HG02852 (cell line): ENCODE results near the gene DIAPH1.
A peak's percentile ranks its signal among the peaks of the same experiment; 100 is the strongest.

Experiments used
- ATAC-seq: cut with Tn5 transposase; IDR thresholded peaks from one replicate; pipeline ENCODE4 v1.9.1; 2021; ENCODE audit warnings: mild to moderate bottlenecking, moderate library complexity; ENCODE audit not compliant: unreplicated experiment

Gene DIAPH1

GRCh38 chr5:141485321-141486055 is 133.3 kb downstream of the DIAPH1 start:
- no peak for ATAC-seq

DNA sequence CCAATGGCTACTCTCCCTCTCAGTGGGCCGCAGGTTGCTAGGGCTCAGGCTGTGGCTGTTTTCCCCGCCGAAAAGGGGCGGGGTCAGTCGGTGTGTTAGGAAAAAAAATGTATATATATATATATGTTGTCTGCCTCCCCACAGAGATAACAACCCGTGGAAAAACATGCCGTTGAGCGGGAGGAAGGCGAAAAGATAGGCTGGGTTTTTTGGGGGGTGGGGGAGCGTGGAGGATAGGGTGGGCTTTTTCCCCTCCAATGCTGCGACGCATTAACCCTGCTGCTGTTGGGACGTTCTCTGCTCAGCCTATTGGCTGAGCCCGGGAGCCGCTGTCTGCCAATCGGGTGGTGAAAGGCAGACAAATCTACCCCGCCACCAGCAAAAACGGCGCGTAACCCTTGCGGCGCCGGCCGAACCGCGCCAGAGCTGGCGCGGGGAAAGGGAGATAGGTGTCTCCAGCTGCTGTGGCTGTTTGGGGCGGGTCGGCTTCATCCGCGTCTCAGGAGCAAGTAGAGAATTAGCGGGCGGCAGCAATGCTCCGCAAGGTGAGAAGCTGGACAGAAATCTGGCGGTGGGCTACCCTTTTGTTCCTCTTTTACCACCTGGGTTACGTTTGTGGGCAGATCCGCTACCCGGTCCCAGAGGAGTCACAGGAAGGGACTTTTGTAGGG is 134.0 kb downstream of the DIAPH1 start, which contains the start of gene PCDHGC4:
Gene PCDHGC4 (plus strand): TSS at position 390 of the 671 bp plus-strand sequence. CDS start 144 bp downstream, at position 534.
- ATAC-seq: no peak

GRCh38 chr5:141484310-141484640 is 134.5 kb downstream of the DIAPH1 start:
- ATAC-seq: no peak

DNA sequence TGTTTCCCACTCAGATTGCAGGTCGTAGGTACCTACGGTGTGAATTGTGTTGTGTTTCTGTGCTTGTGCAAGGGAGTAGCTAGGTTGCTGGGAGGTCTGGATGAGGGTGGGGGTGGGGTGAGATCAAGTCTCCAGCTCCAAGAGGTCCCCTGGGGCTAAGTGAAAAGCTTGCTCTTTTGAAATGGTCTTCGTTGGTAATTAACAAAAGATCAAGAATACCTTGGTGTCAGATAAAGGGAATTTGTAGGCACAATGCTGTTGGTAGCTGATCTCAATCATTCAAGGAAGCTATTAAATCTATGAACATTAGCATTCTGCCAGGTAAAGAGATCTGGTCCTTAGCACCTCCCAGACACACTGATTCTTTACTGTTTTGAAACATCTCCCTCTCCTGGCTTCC is 134.9 kb downstream of the DIAPH1 start:
- ATAC-seq: no peak

DNA sequence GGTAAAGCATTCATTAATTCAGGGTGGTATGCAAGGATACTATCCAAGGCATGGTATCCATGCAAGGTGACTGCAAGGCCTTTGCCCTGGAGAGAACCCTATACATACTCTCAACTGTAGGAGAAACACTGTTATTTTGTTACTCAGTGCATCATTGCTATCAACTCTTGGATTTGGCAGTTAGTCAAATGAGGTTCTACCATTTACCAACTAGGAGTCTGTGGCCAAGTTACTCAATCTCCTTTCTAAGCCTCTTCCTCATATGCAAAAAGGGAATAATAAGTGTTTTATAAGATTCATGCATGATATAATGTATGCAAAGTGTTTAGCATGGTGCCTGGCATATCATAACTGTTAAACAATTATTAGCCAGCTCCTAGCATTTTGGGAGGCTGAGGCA is 139.0 kb downstream of the DIAPH1 start:
- no peak for ATAC-seq

DNA sequence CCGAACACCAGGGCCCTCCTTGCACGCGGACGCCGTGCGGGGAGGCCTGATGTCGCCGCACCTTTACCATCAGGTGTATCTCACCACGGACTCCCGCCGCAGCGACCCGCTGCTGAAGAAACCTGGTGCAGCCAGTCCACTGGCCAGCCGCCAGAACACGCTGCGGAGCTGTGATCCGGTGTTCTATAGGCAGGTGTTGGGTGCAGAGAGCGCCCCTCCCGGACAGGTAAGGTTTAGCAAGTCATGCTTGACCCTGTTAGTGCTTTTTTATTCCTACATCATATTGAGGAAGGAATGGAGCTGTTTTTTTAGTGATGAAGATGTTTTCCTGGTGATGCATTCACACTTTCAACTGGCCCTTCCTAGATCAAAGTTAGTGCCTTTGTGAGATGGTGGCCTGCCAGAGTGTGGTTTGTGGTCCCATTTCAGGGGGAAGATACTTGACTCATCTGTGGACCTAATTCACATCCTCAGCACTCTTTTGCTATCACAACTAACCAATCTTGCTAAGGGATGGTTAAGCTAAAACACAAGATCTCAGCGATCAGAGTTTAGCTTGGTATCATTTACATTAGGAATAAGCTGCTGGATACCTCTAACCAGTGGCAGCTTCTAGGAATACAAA is 140.4 kb downstream of the DIAPH1 start:
- ATAC-seq: no peak

- ATAC-seq: no peak
Observed at GRCh38 chr5:141477815-141478214, 141.0 kb downstream of the DIAPH1 start.

GRCh38 chr5:141477044-141477575 is 141.7 kb downstream of the DIAPH1 start:
- ATAC-seq: no peak

DNA sequence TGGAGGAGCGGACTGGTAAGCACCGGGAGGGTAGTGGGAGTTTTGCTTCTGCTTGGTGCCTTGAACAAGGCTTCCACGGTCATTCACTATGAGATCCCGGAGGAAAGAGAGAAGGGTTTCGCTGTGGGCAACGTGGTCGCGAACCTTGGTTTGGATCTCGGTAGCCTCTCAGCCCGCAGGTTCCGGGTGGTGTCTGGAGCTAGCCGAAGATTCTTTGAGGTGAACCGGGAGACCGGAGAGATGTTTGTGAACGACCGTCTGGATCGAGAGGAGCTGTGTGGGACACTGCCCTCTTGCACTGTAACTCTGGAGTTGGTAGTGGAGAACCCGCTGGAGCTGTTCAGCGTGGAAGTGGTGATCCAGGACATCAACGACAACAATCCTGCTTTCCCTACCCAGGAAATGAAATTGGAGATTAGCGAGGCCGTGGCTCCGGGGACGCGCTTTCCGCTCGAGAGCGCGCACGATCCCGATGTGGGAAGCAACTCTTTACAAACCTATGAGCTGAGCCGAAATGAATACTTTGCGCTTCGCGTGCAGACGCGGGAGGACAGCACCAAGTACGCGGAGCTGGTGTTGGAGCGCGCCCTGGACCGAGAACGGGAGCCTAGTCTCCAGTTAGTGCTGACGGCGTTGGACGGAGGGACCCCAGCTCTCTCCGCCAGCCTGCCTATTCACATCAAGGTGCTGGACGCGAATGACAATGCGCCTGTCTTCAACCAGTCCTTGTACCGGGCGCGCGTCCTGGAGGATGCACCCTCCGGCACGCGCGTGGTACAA is 142.5 kb downstream of the DIAPH1 start:
- peak; percentile 26 for ATAC-seq

DNA sequence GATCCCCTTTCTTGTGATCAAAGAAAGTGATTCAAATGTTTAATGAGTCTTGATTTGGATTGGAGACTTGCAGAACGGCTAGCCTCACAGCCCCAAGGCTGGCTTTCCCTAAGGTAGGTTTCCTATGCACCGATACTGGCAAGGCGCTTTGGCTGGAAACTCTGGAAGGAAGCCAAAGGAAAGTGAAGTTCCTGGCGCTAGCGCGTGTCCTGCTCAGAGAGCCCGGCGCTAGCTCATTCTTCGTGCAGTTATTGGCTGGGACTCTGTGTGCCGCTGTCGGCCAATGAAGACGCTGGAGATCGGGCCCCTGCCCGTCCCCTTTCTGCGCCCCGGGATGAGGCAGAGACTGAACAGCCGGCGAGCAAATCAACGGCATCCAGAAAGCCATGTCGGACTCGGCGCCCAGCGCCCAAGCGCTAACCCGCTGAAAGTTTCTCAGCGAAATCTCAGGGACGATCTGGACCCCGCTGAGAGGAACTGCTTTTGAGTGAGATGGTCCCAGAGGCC is 143.1 kb downstream of the DIAPH1 start, which contains the start of gene PCDHGC3:
Gene PCDHGC3 (plus strand): TSS at position 342 of the 507 bp plus-strand sequence. CDS start 151 bp downstream, at position 493.
- peak; percentile 97 for ATAC-seq

DNA sequence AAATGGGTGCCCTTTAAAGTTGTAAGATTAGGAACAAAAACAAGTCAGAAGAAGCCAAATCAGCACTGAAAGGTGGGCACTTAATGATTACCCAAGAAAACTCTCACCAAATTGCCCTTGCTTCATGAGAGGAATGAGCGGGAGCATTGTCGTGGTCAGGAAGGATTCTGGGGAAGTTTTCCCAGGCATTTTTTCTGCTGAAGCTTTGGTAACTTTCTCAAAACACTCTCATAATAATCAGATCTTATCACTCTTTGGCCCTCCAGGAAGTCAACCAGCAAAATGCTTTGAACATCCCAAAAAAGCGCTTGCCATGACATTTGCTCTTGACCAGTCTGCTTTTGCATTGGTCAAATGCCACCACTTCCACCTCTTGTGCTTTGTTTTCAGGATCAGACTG is 153.4 kb downstream of the DIAPH1 start:
- ATAC-seq: no peak
